Measurements from ENCODE around the gene CD86. TPM values are rescaled to one million over a fixed set of nuclear protein-coding genes. Genes with fewer than 3 reads are reported as not detected.

CD86 gene
- total RNA-seq, 1 experiment from 2014 or later: not detected

DNA sequence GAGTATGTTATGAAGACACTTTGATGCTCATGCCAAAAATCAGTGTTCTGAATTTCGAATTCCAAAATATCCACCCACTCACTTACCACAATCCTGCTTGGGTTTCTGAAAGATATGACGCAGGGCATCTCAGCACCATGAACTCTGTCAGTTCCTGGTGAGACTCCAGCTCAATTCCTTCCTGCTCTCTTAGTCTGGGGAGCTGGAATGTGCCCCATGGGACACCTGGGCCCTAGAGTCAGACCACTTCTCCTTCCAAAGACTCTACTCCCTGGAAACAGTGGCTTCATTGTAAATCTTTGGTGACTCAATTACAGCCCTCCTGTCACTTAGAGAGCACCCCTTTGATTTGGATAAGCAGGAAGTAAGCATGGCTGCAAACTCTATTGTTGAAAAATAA, 50.5 kb downstream of the CD86 start:
- no peak overlapping the region for H3K4me3 ChIP-seq (ENCODE audit: low read depth in 2 of 2, low read length in 2 of 2)
- H3K36me3 ChIP-seq (ENCODE audit: control insufficient read depth, insufficient read depth, low read length): no peaks in the 10 kb centered on the region
- ATAC-seq (no peak), DNase-seq (ENCODE audit: low read depth, low spot score) (no peak)
- CTCF ChIA-PET: no interaction called here
- H3K27ac ChIP-seq (ENCODE audit: low read length): no peak overlapping the region
- peaks cover 3% of the 10 kb centered on the region; the same call in 1 of the 2 replicates for H3K27me3 ChIP-seq (ENCODE audit: control insufficient read depth, insufficient read depth, low read length)
- in situ Hi-C loops (cut with HindIII; ENCODE audit: low pct_unique_long_range_greater_than_20kb, low sequenced_read_pairs) (no loop called here), intact Hi-C loops (cut with micrococcal nuclease; ENCODE audit: unreplicated experiment) (no loop called here)
- TF ChIP-seq TCF7L2 (IDR thresholded peaks at IDR 0.05; ENCODE audit: low read depth, low read length): no peak
- TF ChIP-seq, protein P1, sequence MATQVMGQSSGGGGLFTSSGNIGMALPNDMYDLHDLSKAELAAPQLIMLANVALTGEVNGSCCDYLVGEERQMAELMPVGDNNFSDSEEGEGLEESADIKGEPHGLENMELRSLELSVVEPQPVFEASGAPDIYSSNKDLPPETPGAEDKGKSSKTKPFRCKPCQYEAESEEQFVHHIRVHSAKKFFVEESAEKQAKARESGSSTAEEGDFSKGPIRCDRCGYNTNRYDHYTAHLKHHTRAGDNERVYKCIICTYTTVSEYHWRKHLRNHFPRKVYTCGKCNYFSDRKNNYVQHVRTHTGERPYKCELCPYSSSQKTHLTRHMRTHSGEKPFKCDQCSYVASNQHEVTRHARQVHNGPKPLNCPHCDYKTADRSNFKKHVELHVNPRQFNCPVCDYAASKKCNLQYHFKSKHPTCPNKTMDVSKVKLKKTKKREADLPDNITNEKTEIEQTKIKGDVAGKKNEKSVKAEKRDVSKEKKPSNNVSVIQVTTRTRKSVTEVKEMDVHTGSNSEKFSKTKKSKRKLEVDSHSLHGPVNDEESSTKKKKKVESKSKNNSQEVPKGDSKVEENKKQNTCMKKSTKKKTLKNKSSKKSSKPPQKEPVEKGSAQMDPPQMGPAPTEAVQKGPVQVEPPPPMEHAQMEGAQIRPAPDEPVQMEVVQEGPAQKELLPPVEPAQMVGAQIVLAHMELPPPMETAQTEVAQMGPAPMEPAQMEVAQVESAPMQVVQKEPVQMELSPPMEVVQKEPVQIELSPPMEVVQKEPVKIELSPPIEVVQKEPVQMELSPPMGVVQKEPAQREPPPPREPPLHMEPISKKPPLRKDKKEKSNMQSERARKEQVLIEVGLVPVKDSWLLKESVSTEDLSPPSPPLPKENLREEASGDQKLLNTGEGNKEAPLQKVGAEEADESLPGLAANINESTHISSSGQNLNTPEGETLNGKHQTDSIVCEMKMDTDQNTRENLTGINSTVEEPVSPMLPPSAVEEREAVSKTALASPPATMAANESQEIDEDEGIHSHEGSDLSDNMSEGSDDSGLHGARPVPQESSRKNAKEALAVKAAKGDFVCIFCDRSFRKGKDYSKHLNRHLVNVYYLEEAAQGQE (IDR thresholded peaks at IDR 0.05; ENCODE audit: insufficient read depth in 1 of 2, low read depth in 2 of 2, low read length in 1 of 2): no peak
- TF ChIP-seq SIN3A (IDR thresholded peaks at IDR 0.05; ENCODE audit: borderline replicate concordance, insufficient read depth, low read depth, low read length): no peak
- TF ChIP-seq POLR2AphosphoS5 (IDR thresholded peaks at IDR 0.05; ENCODE audit: low read depth, low read length): no peak
- TF ChIP-seq, protein P2, sequence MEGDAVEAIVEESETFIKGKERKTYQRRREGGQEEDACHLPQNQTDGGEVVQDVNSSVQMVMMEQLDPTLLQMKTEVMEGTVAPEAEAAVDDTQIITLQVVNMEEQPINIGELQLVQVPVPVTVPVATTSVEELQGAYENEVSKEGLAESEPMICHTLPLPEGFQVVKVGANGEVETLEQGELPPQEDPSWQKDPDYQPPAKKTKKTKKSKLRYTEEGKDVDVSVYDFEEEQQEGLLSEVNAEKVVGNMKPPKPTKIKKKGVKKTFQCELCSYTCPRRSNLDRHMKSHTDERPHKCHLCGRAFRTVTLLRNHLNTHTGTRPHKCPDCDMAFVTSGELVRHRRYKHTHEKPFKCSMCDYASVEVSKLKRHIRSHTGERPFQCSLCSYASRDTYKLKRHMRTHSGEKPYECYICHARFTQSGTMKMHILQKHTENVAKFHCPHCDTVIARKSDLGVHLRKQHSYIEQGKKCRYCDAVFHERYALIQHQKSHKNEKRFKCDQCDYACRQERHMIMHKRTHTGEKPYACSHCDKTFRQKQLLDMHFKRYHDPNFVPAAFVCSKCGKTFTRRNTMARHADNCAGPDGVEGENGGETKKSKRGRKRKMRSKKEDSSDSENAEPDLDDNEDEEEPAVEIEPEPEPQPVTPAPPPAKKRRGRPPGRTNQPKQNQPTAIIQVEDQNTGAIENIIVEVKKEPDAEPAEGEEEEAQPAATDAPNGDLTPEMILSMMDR (IDR thresholded peaks at IDR 0.05): no peak
- no peaks in the 10 kb centered on the region for H3K9me3 ChIP-seq (ENCODE audit: control insufficient read depth, insufficient read depth, low read depth, low read length)
- POLR2A ChIA-PET: no interaction called here
- H3K4me1 ChIP-seq (ENCODE audit: control insufficient read depth, insufficient read depth, low read length): no peaks in the 10 kb centered on the region
- BruUV-seq (replicated peaks): no TSS peak

DNA sequence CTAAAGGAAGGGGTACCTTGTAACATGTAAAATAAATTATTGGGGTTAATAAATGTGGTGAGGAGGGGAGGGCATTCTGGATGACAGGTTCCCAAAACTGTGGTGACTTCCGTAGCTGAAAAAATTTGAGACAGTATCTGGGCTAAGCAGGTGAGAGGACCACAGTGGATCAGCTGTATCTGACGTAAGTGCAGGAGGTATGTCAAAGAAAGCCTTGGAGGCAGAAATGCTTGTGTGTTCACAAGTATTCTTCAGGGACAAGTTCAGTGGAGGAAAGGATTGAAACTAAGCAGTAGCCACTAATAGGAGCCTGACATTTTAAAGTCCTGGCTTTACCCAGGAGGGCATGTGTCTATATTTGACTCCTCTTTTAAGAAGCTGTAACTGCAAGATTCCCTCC, 52.0 kb downstream of the CD86 start:
- no peaks in the 10 kb centered on the region for H3K36me3 ChIP-seq (ENCODE audit: control insufficient read depth, insufficient read depth, low read length)
- ChIA-PET POLR2A (no interaction called here), CTCF (no interaction called here)
- intact Hi-C loops (cut with micrococcal nuclease; ENCODE audit: unreplicated experiment) (no loop called here), in situ Hi-C loops (cut with HindIII; ENCODE audit: low pct_unique_long_range_greater_than_20kb, low sequenced_read_pairs) (no loop called here)
- H3K4me1 ChIP-seq (ENCODE audit: control insufficient read depth, insufficient read depth, low read length): no peaks in the 10 kb centered on the region
- TF ChIP-seq TCF7L2 (IDR thresholded peaks at IDR 0.05; ENCODE audit: low read depth, low read length) (no peak), POLR2AphosphoS5 (IDR thresholded peaks at IDR 0.05; ENCODE audit: low read depth, low read length) (no peak), SIN3A (IDR thresholded peaks at IDR 0.05; ENCODE audit: borderline replicate concordance, insufficient read depth, low read depth, low read length) (no peak)
- TF ChIP-seq, protein P2 (IDR thresholded peaks at IDR 0.05): no peak
- TF ChIP-seq, protein P1 (IDR thresholded peaks at IDR 0.05; ENCODE audit: insufficient read depth in 1 of 2, low read depth in 2 of 2, low read length in 1 of 2): no peak
- H3K27me3 ChIP-seq (ENCODE audit: control insufficient read depth, insufficient read depth, low read length): peaks cover 3% of the 10 kb centered on the region; the same call in 1 of the 2 replicates
- no TSS peak for BruUV-seq (replicated peaks)
- no peak overlapping the region for H3K4me3 ChIP-seq (ENCODE audit: low read depth in 2 of 2, low read length in 2 of 2)
- no peak overlapping the region for H3K27ac ChIP-seq (ENCODE audit: low read length)
- DNase-seq (ENCODE audit: low read depth, low spot score) (no peak), ATAC-seq (no peak)
- no peaks in the 10 kb centered on the region for H3K9me3 ChIP-seq (ENCODE audit: control insufficient read depth, insufficient read depth, low read depth, low read length)
